Measurements from ENCODE around the gene CENPF.

- TF ChIP-seq POLR2A (IDR thresholded peaks at IDR 0.05): no peak
- TF ChIP-seq, protein P1, sequence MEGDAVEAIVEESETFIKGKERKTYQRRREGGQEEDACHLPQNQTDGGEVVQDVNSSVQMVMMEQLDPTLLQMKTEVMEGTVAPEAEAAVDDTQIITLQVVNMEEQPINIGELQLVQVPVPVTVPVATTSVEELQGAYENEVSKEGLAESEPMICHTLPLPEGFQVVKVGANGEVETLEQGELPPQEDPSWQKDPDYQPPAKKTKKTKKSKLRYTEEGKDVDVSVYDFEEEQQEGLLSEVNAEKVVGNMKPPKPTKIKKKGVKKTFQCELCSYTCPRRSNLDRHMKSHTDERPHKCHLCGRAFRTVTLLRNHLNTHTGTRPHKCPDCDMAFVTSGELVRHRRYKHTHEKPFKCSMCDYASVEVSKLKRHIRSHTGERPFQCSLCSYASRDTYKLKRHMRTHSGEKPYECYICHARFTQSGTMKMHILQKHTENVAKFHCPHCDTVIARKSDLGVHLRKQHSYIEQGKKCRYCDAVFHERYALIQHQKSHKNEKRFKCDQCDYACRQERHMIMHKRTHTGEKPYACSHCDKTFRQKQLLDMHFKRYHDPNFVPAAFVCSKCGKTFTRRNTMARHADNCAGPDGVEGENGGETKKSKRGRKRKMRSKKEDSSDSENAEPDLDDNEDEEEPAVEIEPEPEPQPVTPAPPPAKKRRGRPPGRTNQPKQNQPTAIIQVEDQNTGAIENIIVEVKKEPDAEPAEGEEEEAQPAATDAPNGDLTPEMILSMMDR (IDR thresholded peaks at IDR 0.05): no peak
Observed at GRCh38 chr1:214640431-214641213, 37.6 kb downstream of the CENPF start.

All from heart left ventricle (tissue), 13 donors.